GM19468 (cell line): Measurements from ENCODE around the gene TYMP.

Experiments used
- ATAC-seq: cut with Tn5 transposase; IDR thresholded peaks from one replicate; pipeline ENCODE4 v1.9.1; 2021; ENCODE audit warnings: mild to moderate bottlenecking, moderate library complexity, moderate number of reproducible peaks; ENCODE audit not compliant: unreplicated experiment; ENCODE audit errors: extremely low read depth

The TYMP gene

GRCh38 chr22:50487290-50488005 lies 42.4 kb downstream of the TYMP start:
- ATAC-seq: no peak

- ATAC-seq: no peak
Observed at GRCh38 chr22:50486561-50487289, 43.1 kb downstream of the TYMP start, which contains the start of gene MIOX. MIOX (plus strand) TSS chr22:50486859; CDS start chr22:50486898, 39 bp downstream.

GRCh38 chr22:50485221-50486131 lies 44.3 kb downstream of the TYMP start:
- no peak for ATAC-seq

GRCh38 chr22:50483977-50484853 lies 45.6 kb downstream of the TYMP start:
- no peak for ATAC-seq

GRCh38 chr22:50483556-50483955 lies 46.3 kb downstream of the TYMP start:
- no peak for ATAC-seq

GRCh38 chr22:50483106-50483505 lies 46.7 kb downstream of the TYMP start:
- no peak for ATAC-seq

GRCh38 chr22:50482107-50483074 lies 47.4 kb downstream of the TYMP start:
- no peak for ATAC-seq

GRCh38 chr22:50481440-50482106 lies 48.2 kb downstream of the TYMP start, which contains the start of gene ADM2:
ADM2 (plus strand) TSS chr22:50481543; CDS start chr22:50481848, 305 bp downstream.
- no peak for ATAC-seq

- no peak for ATAC-seq
Observed at GRCh38 chr22:50481045-50481439, 48.8 kb downstream of the TYMP start.

GRCh38 chr22:50479721-50480120 lies 50.1 kb downstream of the TYMP start:
- no peak for ATAC-seq

- ATAC-seq: no peak
Observed at GRCh38 chr22:50477923-50478322, 51.9 kb downstream of the TYMP start.

- no peak for ATAC-seq
Observed at GRCh38 chr22:50476868-50477267, 52.9 kb downstream of the TYMP start.
